Measurements from ENCODE around the gene SLC4A1.

- TF ChIP-seq POLR2A (IDR thresholded peaks at IDR 0.05) = no peak
- TF ChIP-seq, protein P1, sequence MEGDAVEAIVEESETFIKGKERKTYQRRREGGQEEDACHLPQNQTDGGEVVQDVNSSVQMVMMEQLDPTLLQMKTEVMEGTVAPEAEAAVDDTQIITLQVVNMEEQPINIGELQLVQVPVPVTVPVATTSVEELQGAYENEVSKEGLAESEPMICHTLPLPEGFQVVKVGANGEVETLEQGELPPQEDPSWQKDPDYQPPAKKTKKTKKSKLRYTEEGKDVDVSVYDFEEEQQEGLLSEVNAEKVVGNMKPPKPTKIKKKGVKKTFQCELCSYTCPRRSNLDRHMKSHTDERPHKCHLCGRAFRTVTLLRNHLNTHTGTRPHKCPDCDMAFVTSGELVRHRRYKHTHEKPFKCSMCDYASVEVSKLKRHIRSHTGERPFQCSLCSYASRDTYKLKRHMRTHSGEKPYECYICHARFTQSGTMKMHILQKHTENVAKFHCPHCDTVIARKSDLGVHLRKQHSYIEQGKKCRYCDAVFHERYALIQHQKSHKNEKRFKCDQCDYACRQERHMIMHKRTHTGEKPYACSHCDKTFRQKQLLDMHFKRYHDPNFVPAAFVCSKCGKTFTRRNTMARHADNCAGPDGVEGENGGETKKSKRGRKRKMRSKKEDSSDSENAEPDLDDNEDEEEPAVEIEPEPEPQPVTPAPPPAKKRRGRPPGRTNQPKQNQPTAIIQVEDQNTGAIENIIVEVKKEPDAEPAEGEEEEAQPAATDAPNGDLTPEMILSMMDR (IDR thresholded peaks at IDR 0.05 in 4 of 5, conservative IDR thresholded peaks at IDR 0.05 in 1 of 5) = no peak
Observed at GRCh38 chr17:44232061-44232460, 35.9 kb downstream of the SLC4A1 start.
